ENCODE results near the gene TBC1D10A.

Gene TBC1D10A

GRCh38 chr22:30332551-30332950 lies 5.8 kb upstream of the TBC1D10A start:
- TF ChIP-seq EP300 (IDR thresholded peaks at IDR 0.05; ENCODE audit: borderline replicate concordance) (no peak), RAD21 (IDR thresholded peaks at IDR 0.05; ENCODE audit: low read depth) (no peak), NFIC (IDR thresholded peaks at IDR 0.05) (no peak), EGR1 (IDR thresholded peaks at IDR 0.05) (no peak), FOXM1 (IDR thresholded peaks at IDR 0.05; ENCODE audit: borderline replicate concordance, low read depth) (no peak), REST (IDR thresholded peaks at IDR 0.05; ENCODE audit: low read depth) (no peak), TEAD4 (IDR thresholded peaks at IDR 0.05) (no peak), ZBTB7A (IDR thresholded peaks at IDR 0.05; ENCODE audit: low read depth) (no peak), USF1 (IDR thresholded peaks at IDR 0.05) (no peak), YY1 (IDR thresholded peaks at IDR 0.05; ENCODE audit: low read depth) (no peak), CEBPB (IDR thresholded peaks at IDR 0.05) (no peak), TAF1 (IDR thresholded peaks at IDR 0.05; ENCODE audit: low read depth) (no peak), TCF12 (IDR thresholded peaks at IDR 0.05; ENCODE audit: low read depth) (no peak), CREB1 (IDR thresholded peaks at IDR 0.05; ENCODE audit: low read depth) (no peak)

DNA sequence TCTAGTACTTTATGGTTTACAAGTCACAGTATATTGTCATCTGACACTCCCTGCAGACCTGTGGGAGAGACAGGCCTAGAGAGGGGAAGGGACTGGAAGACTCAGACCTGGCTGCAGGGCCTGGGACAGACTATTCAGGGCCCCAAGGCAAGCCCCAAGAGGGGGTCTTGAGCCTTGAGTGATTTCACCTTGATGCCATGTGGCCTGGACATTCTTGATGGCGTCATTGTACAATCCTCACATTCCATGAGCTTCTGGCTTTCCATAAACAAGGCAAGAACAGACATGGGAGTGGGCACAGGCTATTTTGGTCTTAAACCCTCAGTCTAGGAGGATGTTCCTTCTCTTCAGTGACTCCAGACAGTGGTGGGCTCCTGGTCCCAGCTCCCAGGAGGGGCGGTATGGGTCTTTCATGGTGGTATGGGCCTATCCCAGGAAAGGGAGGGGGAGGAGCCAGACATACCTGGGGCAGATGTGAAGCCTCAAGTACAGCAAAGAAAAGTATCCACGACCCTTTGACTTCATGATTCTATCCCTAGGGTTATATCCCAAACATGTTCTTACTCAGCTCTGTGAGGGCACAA lies 1.8 kb upstream of the TBC1D10A start:
- TF ChIP-seq TAF1 (IDR thresholded peaks at IDR 0.05; ENCODE audit: low read depth) (no peak), REST (IDR thresholded peaks at IDR 0.05; ENCODE audit: low read depth) (no peak)

DNA sequence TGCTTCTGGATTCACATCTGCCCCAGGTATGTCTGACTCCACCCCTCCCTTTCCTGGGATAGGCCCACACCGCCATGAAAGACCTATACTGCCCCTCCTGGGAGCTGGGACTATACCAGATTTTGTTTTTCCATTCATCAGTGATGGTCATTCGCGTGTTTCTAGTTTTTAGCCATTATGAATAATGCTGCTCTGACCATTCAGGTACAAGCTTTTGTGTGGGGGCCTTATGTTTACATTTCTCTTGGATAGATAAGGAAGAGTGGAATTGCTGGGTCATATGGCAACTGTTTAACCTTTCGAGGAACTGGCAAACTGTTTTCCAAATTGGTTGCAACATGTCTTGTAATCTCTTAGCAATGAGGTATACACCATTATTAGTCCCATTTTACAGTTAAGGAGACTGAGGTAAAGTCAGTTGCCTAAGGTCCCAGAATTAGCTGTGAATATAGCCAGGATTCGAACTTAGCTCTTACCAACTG lies 1.2 kb upstream of the TBC1D10A start:
- TF ChIP-seq MAX (IDR thresholded peaks at IDR 0.05) (no peak), CREB1 (IDR thresholded peaks at IDR 0.05; ENCODE audit: low read depth) (no peak), RAD21 (IDR thresholded peaks at IDR 0.05; ENCODE audit: low read depth) (peak; percentile 56), TAF1 (IDR thresholded peaks at IDR 0.05; ENCODE audit: low read depth) (no peak), CEBPB (IDR thresholded peaks at IDR 0.05) (no peak), USF1 (IDR thresholded peaks at IDR 0.05) (no peak), YY1 (IDR thresholded peaks at IDR 0.05; ENCODE audit: low read depth) (no peak), NFIC (IDR thresholded peaks at IDR 0.05) (no peak), EGR1 (IDR thresholded peaks at IDR 0.05) (no peak)

DNA sequence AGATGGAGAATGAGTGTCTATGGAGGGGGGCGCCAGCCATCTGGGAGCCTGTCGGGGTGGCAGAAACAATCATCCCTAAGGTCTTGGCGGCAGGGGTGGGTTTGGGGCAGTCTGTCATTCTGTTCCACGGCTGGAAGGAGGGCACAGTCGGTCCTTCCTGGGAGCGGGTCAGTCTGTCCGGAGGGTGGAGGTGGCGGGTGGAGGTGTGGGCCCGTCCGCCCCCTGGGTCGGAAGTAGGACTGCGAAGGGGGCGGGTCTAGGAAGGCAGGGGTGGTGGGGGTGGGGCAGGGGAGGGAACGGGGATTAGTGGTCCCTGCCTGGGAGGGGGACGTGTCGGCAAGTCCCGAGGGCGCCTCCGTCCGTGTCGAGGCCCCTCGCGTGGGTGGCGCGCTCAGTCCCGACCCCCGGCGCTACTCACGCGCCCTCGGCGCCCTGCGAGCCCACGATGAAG lies 461 bp downstream of the TBC1D10A start:
- TF ChIP-seq EGR1 (IDR thresholded peaks at IDR 0.05) (no peak), MAX (IDR thresholded peaks at IDR 0.05) (0 out of 2 replicates have a peak, but pooled peaks have one; percentile 15)

DNA sequence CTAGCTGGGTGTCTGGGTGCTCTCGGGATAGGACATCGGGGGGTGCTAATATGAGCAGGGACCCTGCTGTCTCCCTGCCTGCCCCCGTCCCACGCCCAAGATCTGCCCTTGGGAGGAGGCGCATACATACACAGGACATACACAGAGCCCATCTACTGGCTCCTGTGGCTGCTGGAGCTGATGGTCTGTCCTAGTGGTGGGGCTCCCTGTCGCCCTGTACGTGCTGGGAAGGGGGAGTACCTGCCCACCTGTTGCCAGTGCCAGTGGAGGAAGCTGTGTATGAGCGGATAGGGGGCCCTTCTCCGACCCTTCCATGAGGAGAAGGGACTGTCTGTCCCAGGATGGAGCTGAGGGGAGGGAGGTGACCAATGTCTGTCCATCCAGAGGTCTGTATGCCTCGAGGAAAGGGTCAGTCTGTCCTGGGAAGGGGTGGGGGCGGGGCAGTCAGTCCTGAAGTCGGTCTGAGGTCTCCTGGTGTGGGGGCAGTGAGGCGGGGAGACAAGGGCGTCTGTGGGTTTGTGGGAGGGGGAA lies 952 bp downstream of the TBC1D10A start:
- TF ChIP-seq CEBPB (IDR thresholded peaks at IDR 0.05) (no peak), ZBTB7A (IDR thresholded peaks at IDR 0.05; ENCODE audit: low read depth) (no peak), USF1 (IDR thresholded peaks at IDR 0.05) (no peak), TEAD4 (IDR thresholded peaks at IDR 0.05) (no peak), REST (IDR thresholded peaks at IDR 0.05; ENCODE audit: low read depth) (no peak), TAF1 (IDR thresholded peaks at IDR 0.05; ENCODE audit: low read depth) (no peak), FOXM1 (IDR thresholded peaks at IDR 0.05; ENCODE audit: borderline replicate concordance, low read depth) (no peak), YY1 (IDR thresholded peaks at IDR 0.05; ENCODE audit: low read depth) (no peak), EGR1 (IDR thresholded peaks at IDR 0.05) (no peak), CREB1 (IDR thresholded peaks at IDR 0.05; ENCODE audit: low read depth) (no peak), NFIC (IDR thresholded peaks at IDR 0.05) (no peak), EP300 (IDR thresholded peaks at IDR 0.05; ENCODE audit: borderline replicate concordance) (no peak)
